Skin epidermis (tissue), 12 donors: ENCODE results near the gene STEAP2.

Experiments used
- H3K27ac ChIP-seq, 21 experiments: fragments of 200-600 bp; sonication (generic) in 11 of 21; one replicate each; pipeline ENCODE4 v1.5.0; 2020; ENCODE audit warnings: mild to moderate bottlenecking in 3 of 21, inconsistent platforms in 2 of 21, moderate library complexity in 2 of 21
- H3K4me3 ChIP-seq, 7 experiments: fragments of 200-600 bp; sonication (generic) in 2 of 7; one replicate each; pipeline ENCODE4 v1.5.0; 2020; ENCODE audit warnings: inconsistent platforms in 2 of 7, mild to moderate bottlenecking in 2 of 7, moderate library complexity in 1 of 7

STEAP2 gene

GRCh38 chr7:90191648-90192047 is 19.9 kb upstream of the STEAP2 start:
- no peak overlapping the region for H3K4me3 ChIP-seq

GRCh38 chr7:90192876-90193750 is 18.4 kb upstream of the STEAP2 start:
- Histone ChIP-seq H3K4me3 (no peak overlapping the region), H3K27ac (peak overlapping the region in 4 of 21 experiments; percentile 7 to 62 (median 34))

More at GRCh38 chr7:90191648-90192047, 19.9 kb upstream of the STEAP2 start:
- H3K27ac ChIP-seq = peak overlapping the region in 1 of 21 experiments; percentile 62

GRCh38 chr7:90194911-90195809 is 16.4 kb upstream of the STEAP2 start:
- Histone ChIP-seq H3K4me3 (no peak overlapping the region), H3K27ac (no peak overlapping the region)

- H3K27ac ChIP-seq = no peak overlapping the region
- no peak overlapping the region for H3K4me3 ChIP-seq
These were observed 9.9 kb upstream of the STEAP2 start for GRCh38 chr7:90201500-90202195.

GRCh38 chr7:90207956-90208355 is 3.6 kb upstream of the STEAP2 start:
- Histone ChIP-seq H3K27ac (no peak overlapping the region), H3K4me3 (no peak overlapping the region)

- Histone ChIP-seq H3K4me3 (no peak overlapping the region), H3K27ac (no peak overlapping the region)
These were observed 1.8 kb upstream of the STEAP2 start for GRCh38 chr7:90209776-90210175.

- Histone ChIP-seq H3K4me3 (no peak overlapping the region), H3K27ac (peak overlapping the region in 8 of 21 experiments; percentile 78 to 94 (median 86))
These were observed 1.1 kb upstream of the STEAP2 start for GRCh38 chr7:90210475-90210874.

GRCh38 chr7:90210981-90211380 is 559 bp upstream of the STEAP2 start:
- peak overlapping the region; percentile 44 to 68 (median 53) for H3K4me3 ChIP-seq

GRCh38 chr7:90212149-90212495 is 582 bp downstream of the STEAP2 start:
- H3K27ac ChIP-seq = peak overlapping the region in 20 of 21 experiments; percentile 61 to 94 (median 80)
- H3K4me3 ChIP-seq = peak overlapping the region; percentile 44 to 68 (median 53)

More at GRCh38 chr7:90210981-90211380, 559 bp upstream of the STEAP2 start:
- H3K27ac ChIP-seq = peak overlapping the region in 19 of 21 experiments; percentile 37 to 94 (median 82)

GRCh38 chr7:90213521-90213920 is 2.0 kb downstream of the STEAP2 start:
- Histone ChIP-seq H3K4me3 (no peak overlapping the region), H3K27ac (peak overlapping the region in 1 of 21 experiments; percentile 66)

GRCh38 chr7:90216080-90216674 is 4.6 kb downstream of the STEAP2 start:
- H3K4me3 ChIP-seq = no peak overlapping the region
- peak overlapping the region in 8 of 21 experiments; percentile 0 to 66 (median 29) for H3K27ac ChIP-seq

- H3K27ac ChIP-seq = peak overlapping the region in 7 of 21 experiments; percentile 0 to 62 (median 26)
- no peak overlapping the region for H3K4me3 ChIP-seq
These were observed 5.2 kb downstream of the STEAP2 start for GRCh38 chr7:90216771-90217170.

GRCh38 chr7:90222390-90222789 is 10.8 kb downstream of the STEAP2 start:
- peak overlapping the region in 4 of 21 experiments; percentile 11 to 52 (median 43) for H3K27ac ChIP-seq
- H3K4me3 ChIP-seq = no peak overlapping the region

GRCh38 chr7:90222811-90223725 is 11.5 kb downstream of the STEAP2 start:
- peak overlapping the region in 5 of 21 experiments; percentile 26 to 68 (median 52) for H3K27ac ChIP-seq
- no peak overlapping the region for H3K4me3 ChIP-seq

- peak overlapping the region in 1 of 21 experiments; percentile 56 for H3K27ac ChIP-seq
- no peak overlapping the region for H3K4me3 ChIP-seq
These were observed 12.7 kb downstream of the STEAP2 start for GRCh38 chr7:90224195-90224594.

GRCh38 chr7:90225181-90225580 is 13.6 kb downstream of the STEAP2 start:
- Histone ChIP-seq H3K27ac (no peak overlapping the region), H3K4me3 (no peak overlapping the region)

GRCh38 chr7:90225601-90226000 is 14.1 kb downstream of the STEAP2 start:
- no peak overlapping the region for H3K4me3 ChIP-seq
- H3K27ac ChIP-seq = no peak overlapping the region

- H3K27ac ChIP-seq = no peak overlapping the region
- H3K4me3 ChIP-seq = no peak overlapping the region
These were observed 15.7 kb downstream of the STEAP2 start for GRCh38 chr7:90227259-90227658.
